ENCODE data around the gene HJURP. TPM values are rescaled to one million over a fixed set of nuclear protein-coding genes. Genes with fewer than 3 reads are reported as not detected.

The HJURP gene
- total RNA-seq, 1 donor from 2014 or later: 7.7 TPM

DNA sequence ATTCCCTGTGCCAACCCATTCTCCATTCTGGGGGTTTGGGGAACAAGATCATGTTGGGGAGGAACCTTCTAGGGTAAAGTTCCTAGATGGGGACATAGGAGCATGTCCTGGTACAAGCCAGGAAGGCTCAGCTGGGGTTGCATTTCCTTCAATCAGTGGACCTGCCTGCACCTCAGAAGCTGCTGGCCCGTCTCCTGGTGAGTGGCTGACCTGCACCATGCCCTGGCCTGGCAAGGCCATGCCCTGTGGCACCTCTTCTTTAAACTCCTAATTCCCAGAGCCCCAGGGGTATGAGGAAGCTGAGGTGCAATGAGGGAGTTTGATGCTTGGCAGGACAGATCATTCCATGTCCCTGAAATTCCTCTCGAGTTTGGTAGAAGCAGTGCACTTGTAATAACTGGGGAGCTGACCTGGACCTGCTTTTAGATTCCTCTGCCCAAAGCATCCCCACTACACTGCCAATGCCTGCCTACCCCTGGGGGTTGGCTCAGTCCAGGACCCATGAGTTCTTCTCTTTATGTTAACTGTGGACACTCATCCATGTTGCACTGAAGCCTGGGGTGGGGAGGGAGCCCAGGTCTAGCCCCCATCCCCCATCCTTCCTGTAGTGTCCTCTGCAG, 50.9 kb downstream of the HJURP start:
- no peaks in the 10 kb centered on the region for H3K4me1 Mint-ChIP-seq (ENCODE audit: unreplicated experiment)
- peak; percentile 65 for DNase-seq (ENCODE audit: extremely low spot score, unreplicated experiment)

DNA sequence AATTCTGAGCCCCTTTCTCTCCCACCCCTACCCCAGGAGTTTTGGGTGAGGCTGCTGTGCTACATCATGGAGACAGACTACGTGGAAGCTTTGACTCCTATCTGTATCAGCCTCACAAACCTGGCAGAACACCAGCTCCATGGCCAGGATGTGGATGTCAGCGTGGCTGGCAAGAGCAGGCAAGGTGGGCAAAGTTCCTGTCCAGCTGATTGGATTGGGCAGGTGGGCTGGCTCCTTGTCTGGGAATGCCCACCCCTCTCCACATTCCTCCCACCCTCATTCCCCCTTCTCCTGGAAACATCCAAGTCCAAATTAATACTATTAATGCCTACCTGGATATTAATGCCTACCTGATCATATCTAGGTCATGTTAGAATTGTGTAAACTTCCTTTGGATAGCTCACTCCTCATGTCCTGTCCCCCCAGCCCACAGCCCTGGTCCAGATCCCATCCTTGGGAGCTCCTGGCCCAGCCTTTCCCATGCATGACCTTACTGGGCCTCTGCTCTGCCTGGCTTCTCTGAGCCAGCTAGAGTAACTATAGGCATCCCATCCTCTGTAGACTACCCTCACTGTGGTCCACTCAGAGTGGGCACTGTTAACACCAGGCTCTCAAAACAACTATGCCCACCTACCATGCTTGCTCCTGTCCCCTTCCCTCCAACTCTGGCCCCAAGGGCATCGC, 52.1 kb downstream of the HJURP start:
- no peak for TF ChIP-seq CTCF (IDR thresholded peaks at IDR 0.05)
- Mint-ChIP-seq H3K4me3 (ENCODE audit: unreplicated experiment) (no peak overlapping the region), H3K36me3 (ENCODE audit: unreplicated experiment) (no peaks in the 10 kb centered on the region), H3K27me3 (ENCODE audit: unreplicated experiment) (peaks cover 39% of the 10 kb centered on the region), H3K9me3 (ENCODE audit: unreplicated experiment) (peaks cover 3% of the 10 kb centered on the region), H3K4me1 (ENCODE audit: unreplicated experiment) (no peaks in the 10 kb centered on the region), H3K27ac (ENCODE audit: unreplicated experiment) (no peak overlapping the region)
- DNase-seq (ENCODE audit: extremely low spot score, unreplicated experiment): no peak

More for the DNA sequence above, 50.9 kb downstream of the HJURP start:
- no peak for TF ChIP-seq CTCF (IDR thresholded peaks at IDR 0.05)
- Mint-ChIP-seq H3K9me3 (ENCODE audit: unreplicated experiment) (peaks cover 3% of the 10 kb centered on the region), H3K36me3 (ENCODE audit: unreplicated experiment) (no peaks in the 10 kb centered on the region), H3K4me3 (ENCODE audit: unreplicated experiment) (no peak overlapping the region), H3K27ac (ENCODE audit: unreplicated experiment) (no peak overlapping the region), H3K27me3 (ENCODE audit: unreplicated experiment) (peaks cover 39% of the 10 kb centered on the region)

DNA sequence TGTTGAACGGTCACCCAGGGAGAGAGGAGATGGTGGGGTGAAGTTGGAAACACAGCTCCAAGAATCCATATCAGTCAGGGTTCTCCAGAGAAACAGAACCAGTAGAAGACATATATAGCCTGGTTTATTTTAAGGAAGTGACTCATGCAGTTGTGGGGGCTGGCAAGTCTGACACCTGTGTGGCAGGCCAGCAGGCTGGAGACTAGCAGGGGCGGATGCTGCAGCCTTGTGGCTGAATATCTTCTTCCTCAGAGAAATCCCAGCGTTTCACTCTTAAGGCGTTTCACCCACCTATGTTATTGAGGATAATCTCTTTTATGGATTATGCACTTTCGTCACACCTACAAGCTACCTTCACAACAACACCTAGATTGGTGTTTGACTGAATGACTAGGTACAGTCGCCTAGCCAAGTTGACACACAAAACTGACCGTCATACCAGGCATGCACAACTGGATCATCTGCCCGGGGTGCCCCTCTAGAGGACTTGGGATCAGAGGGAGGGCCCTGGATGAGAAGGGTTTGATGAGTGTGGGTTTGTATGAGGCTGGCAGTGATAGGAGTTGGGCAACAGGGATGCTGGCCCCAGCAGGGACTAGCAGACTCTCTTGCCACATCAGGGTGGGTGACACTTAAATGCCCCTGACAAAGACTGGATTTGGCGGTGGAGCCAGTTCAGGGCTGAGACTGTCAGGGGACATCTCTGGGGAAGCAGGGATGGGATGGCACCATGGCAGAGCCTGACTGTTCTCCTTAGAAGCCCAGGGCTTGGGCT, 52.8 kb downstream of the HJURP start:
- H3K27me3 Mint-ChIP-seq (ENCODE audit: unreplicated experiment): peaks cover 39% of the 10 kb centered on the region
- no peak overlapping the region for H3K27ac Mint-ChIP-seq (ENCODE audit: unreplicated experiment)
- no peaks in the 10 kb centered on the region for H3K4me1 Mint-ChIP-seq (ENCODE audit: unreplicated experiment)
- no peak overlapping the region for H3K4me3 Mint-ChIP-seq (ENCODE audit: unreplicated experiment)
- no peak for DNase-seq (ENCODE audit: extremely low spot score, unreplicated experiment)
- H3K36me3 Mint-ChIP-seq (ENCODE audit: unreplicated experiment): no peaks in the 10 kb centered on the region
- TF ChIP-seq CTCF (IDR thresholded peaks at IDR 0.05): no peak
- peaks cover 3% of the 10 kb centered on the region for H3K9me3 Mint-ChIP-seq (ENCODE audit: unreplicated experiment)

GRCh38 chr2:233800208-233800607, 54.1 kb downstream of the HJURP start:
- Mint-ChIP-seq H3K27ac (ENCODE audit: unreplicated experiment) (no peak overlapping the region), H3K4me1 (ENCODE audit: unreplicated experiment) (no peaks in the 10 kb centered on the region), H3K4me3 (ENCODE audit: unreplicated experiment) (no peak overlapping the region), H3K36me3 (ENCODE audit: unreplicated experiment) (no peaks in the 10 kb centered on the region), H3K27me3 (ENCODE audit: unreplicated experiment) (peaks cover 27% of the 10 kb centered on the region), H3K9me3 (ENCODE audit: unreplicated experiment) (peaks cover 3% of the 10 kb centered on the region)
- no peak for TF ChIP-seq CTCF (IDR thresholded peaks at IDR 0.05)
- DNase-seq (ENCODE audit: extremely low spot score, unreplicated experiment): no peak

GRCh38 chr2:233799716-233800115, 54.6 kb downstream of the HJURP start:
- Mint-ChIP-seq H3K27me3 (ENCODE audit: unreplicated experiment) (peaks cover 22% of the 10 kb centered on the region), H3K27ac (ENCODE audit: unreplicated experiment) (no peak overlapping the region), H3K4me1 (ENCODE audit: unreplicated experiment) (no peaks in the 10 kb centered on the region), H3K9me3 (ENCODE audit: unreplicated experiment) (peaks cover 3% of the 10 kb centered on the region), H3K4me3 (ENCODE audit: unreplicated experiment) (no peak overlapping the region), H3K36me3 (ENCODE audit: unreplicated experiment) (no peaks in the 10 kb centered on the region)
- no peak for TF ChIP-seq CTCF (IDR thresholded peaks at IDR 0.05)
- no peak for DNase-seq (ENCODE audit: extremely low spot score, unreplicated experiment)

All from osteocyte (in vitro differentiated cells).